Muscle layer of colon (tissue), 2 donors: ENCODE data around the gene CFB.

Source experiments
- H3K27ac ChIP-seq: one replicate; pipeline ENCODE4 v1.7.0; 2013; ENCODE audit warnings: low read depth, mild to moderate bottlenecking, low read length, moderate library complexity
- H3K27me3 ChIP-seq, 2 donors: one replicate each; pipeline ENCODE4 v1.7.0; 2013; ENCODE audit warnings: low read length in 2 of 2, mild to moderate bottlenecking in 2 of 2; ENCODE audit not compliant: insufficient read depth in 2 of 2, control insufficient read depth in 1 of 2
- H3K36me3 ChIP-seq: one replicate; pipeline ENCODE4 v1.7.0; 2013; ENCODE audit warnings: mild to moderate bottlenecking, low read length; ENCODE audit not compliant: insufficient read depth
- H3K4me1 ChIP-seq: one replicate; pipeline ENCODE4 v1.7.0; 2013; ENCODE audit warnings: mild to moderate bottlenecking, low read length; ENCODE audit not compliant: insufficient read depth
- H3K4me3 ChIP-seq, 2 donors: one replicate each; pipeline ENCODE4 v1.7.0; 2013; ENCODE audit warnings: low read length in 2 of 2, low read depth in 1 of 2, mild to moderate bottlenecking in 1 of 2, moderate library complexity in 1 of 2
- H3K9ac ChIP-seq: one replicate; pipeline ENCODE4 v1.7.0; 2013; ENCODE audit warnings: low read length
- H3K9me3 ChIP-seq: one replicate; pipeline ENCODE4 v1.7.0; 2013; ENCODE audit warnings: mild to moderate bottlenecking, low read length
- donor health status: abdominal sarcoma.
- donor health status: Adenocarcinoma of cecum.

Gene CFB

GRCh38 chr6:31935021-31935420 lies 10.9 kb upstream of the CFB start:
- Histone ChIP-seq H3K9me3 (no peaks in the 10 kb centered on the region), H3K36me3 (no peaks in the 10 kb centered on the region), H3K27me3 (no peaks in the 10 kb centered on the region), H3K9ac (no peak overlapping the region), H3K4me1 (no peaks in the 10 kb centered on the region), H3K27ac (no peak overlapping the region), H3K4me3 (no peak overlapping the region)

- no peak overlapping the region for H3K4me3 ChIP-seq
- no peak overlapping the region for H3K27ac ChIP-seq
- H3K9ac ChIP-seq = no peak overlapping the region
- no peaks in the 10 kb centered on the region for H3K4me1 ChIP-seq
- H3K27me3 ChIP-seq = no peaks in the 10 kb centered on the region
- no peaks in the 10 kb centered on the region for H3K36me3 ChIP-seq
- H3K9me3 ChIP-seq = no peaks in the 10 kb centered on the region
Observed at GRCh38 chr6:31935823-31936222, 10.1 kb upstream of the CFB start.

GRCh38 chr6:31940256-31940664 lies 5.6 kb upstream of the CFB start:
- no peaks in the 10 kb centered on the region for H3K27me3 ChIP-seq
- no peak overlapping the region for H3K27ac ChIP-seq
- H3K9ac ChIP-seq = no peak overlapping the region
- no peaks in the 10 kb centered on the region for H3K9me3 ChIP-seq
- H3K4me3 ChIP-seq = no peak overlapping the region
- H3K36me3 ChIP-seq = no peaks in the 10 kb centered on the region
- H3K4me1 ChIP-seq = peaks cover 6% of the 10 kb centered on the region

GRCh38 chr6:31943742-31944141 lies 2.2 kb upstream of the CFB start:
- no peaks in the 10 kb centered on the region for H3K36me3 ChIP-seq
- peaks cover 10% of the 10 kb centered on the region for H3K4me1 ChIP-seq
- no peaks in the 10 kb centered on the region for H3K27me3 ChIP-seq
- H3K27ac ChIP-seq = no peak overlapping the region
- H3K9ac ChIP-seq = no peak overlapping the region
- no peak overlapping the region for H3K4me3 ChIP-seq
- no peaks in the 10 kb centered on the region for H3K9me3 ChIP-seq

- H3K36me3 ChIP-seq = no peaks in the 10 kb centered on the region
- no peak overlapping the region for H3K9ac ChIP-seq
- peak overlapping the region; percentile 64 for H3K27ac ChIP-seq
- no peaks in the 10 kb centered on the region for H3K9me3 ChIP-seq
- no peak overlapping the region for H3K4me3 ChIP-seq
- no peaks in the 10 kb centered on the region for H3K27me3 ChIP-seq
- H3K4me1 ChIP-seq = peaks cover 10% of the 10 kb centered on the region
Observed at GRCh38 chr6:31945154-31945506, 765 bp upstream of the CFB start.

GRCh38 chr6:31946370-31946885 lies 533 bp downstream of the CFB start:
- H3K36me3 ChIP-seq = peaks cover 4% of the 10 kb centered on the region

GRCh38 chr6:31947070-31947675 lies 1.3 kb downstream of the CFB start:
- Histone ChIP-seq H3K36me3 (peaks cover 12% of the 10 kb centered on the region), H3K9me3 (no peaks in the 10 kb centered on the region), H3K27ac (no peak overlapping the region), H3K4me3 (no peak overlapping the region), H3K9ac (no peak overlapping the region), H3K4me1 (peaks cover 10% of the 10 kb centered on the region), H3K27me3 (no peaks in the 10 kb centered on the region)

More at GRCh38 chr6:31946370-31946885, 533 bp downstream of the CFB start:
- peak overlapping the region in 1 of 2 donors; percentile 22 for H3K4me3 ChIP-seq
- H3K4me1 ChIP-seq = peaks cover 10% of the 10 kb centered on the region
- no peak overlapping the region for H3K27ac ChIP-seq
- H3K9ac ChIP-seq = no peak overlapping the region
- no peaks in the 10 kb centered on the region for H3K9me3 ChIP-seq
- no peaks in the 10 kb centered on the region for H3K27me3 ChIP-seq

GRCh38 chr6:31947864-31948263 lies 2.0 kb downstream of the CFB start:
- Histone ChIP-seq H3K9me3 (no peaks in the 10 kb centered on the region), H3K27me3 (no peaks in the 10 kb centered on the region), H3K9ac (no peak overlapping the region), H3K36me3 (peaks cover 18% of the 10 kb centered on the region), H3K27ac (no peak overlapping the region), H3K4me3 (no peak overlapping the region), H3K4me1 (peaks cover 10% of the 10 kb centered on the region)

GRCh38 chr6:31948306-31948705 lies 2.4 kb downstream of the CFB start:
- H3K9ac ChIP-seq = no peak overlapping the region
- peaks cover 22% of the 10 kb centered on the region for H3K36me3 ChIP-seq
- H3K9me3 ChIP-seq = no peaks in the 10 kb centered on the region
- peaks cover 10% of the 10 kb centered on the region for H3K4me1 ChIP-seq
- no peak overlapping the region for H3K27ac ChIP-seq
- no peak overlapping the region for H3K4me3 ChIP-seq
- no peaks in the 10 kb centered on the region for H3K27me3 ChIP-seq

- Histone ChIP-seq H3K27ac (no peak overlapping the region), H3K36me3 (peaks cover 28% of the 10 kb centered on the region), H3K9ac (no peak overlapping the region), H3K27me3 (no peaks in the 10 kb centered on the region), H3K9me3 (no peaks in the 10 kb centered on the region), H3K4me3 (no peak overlapping the region), H3K4me1 (peaks cover 10% of the 10 kb centered on the region)
Observed at GRCh38 chr6:31948753-31949413, 3.0 kb downstream of the CFB start.

- Histone ChIP-seq H3K4me3 (no peak overlapping the region), H3K36me3 (peaks cover 40% of the 10 kb centered on the region), H3K27ac (no peak overlapping the region), H3K9ac (no peak overlapping the region), H3K4me1 (peaks cover 6% of the 10 kb centered on the region), H3K9me3 (no peaks in the 10 kb centered on the region), H3K27me3 (no peaks in the 10 kb centered on the region)
Observed at GRCh38 chr6:31949926-31950548, 4.1 kb downstream of the CFB start.
